Karpas-422 (cell line): ENCODE measurements around the gene TACR2. TPM values are rescaled to one million over a fixed set of nuclear protein-coding genes. Genes with fewer than 3 reads are reported as not detected.

ENCODE experiments used
- DNase-seq: peaks from one replicate; pipeline ENCODE4 v3.0.0-alpha.2; 2015
- H2AFZ ChIP-seq: fragments of 200-600 bp; sonication (generic); 2 replicates; pipeline ENCODE4 v1.6.1; 2014; ENCODE audit warnings: antibody characterized with exemption, low read length, mixed read lengths
- H3K27ac ChIP-seq: fragments of 200-600 bp; sonication (generic); 2 replicates; pipeline ENCODE4 v1.5.1; 2014; ENCODE audit warnings: mild to moderate bottlenecking, low read length, moderate library complexity
- H3K27me3 ChIP-seq: fragments of 200-600 bp; sonication (generic); 2 replicates; pipeline ENCODE4 v1.6.1; 2014; ENCODE audit warnings: low read length, mixed read lengths
- H3K36me3 ChIP-seq: fragments of 200-600 bp; sonication (generic); 2 replicates; pipeline ENCODE4 v1.6.1; 2014; ENCODE audit warnings: low read length, mixed read lengths; ENCODE audit not compliant: insufficient read depth
- H3K4me1 ChIP-seq: fragments of 200-600 bp; sonication (generic); 2 replicates; pipeline ENCODE4 v1.6.1; 2014; ENCODE audit warnings: mild to moderate bottlenecking, low read length, mixed read lengths
- H3K4me2 ChIP-seq: fragments of 200-600 bp; sonication (generic); 2 replicates; pipeline ENCODE4 v1.6.1; 2014; ENCODE audit warnings: low read length, low read depth, mild to moderate bottlenecking; ENCODE audit not compliant: poor library complexity, severe bottlenecking
- H3K4me3 ChIP-seq: fragments of 200-600 bp; sonication (generic); 2 replicates; pipeline ENCODE4 v1.5.1; 2014; ENCODE audit warnings: mild to moderate bottlenecking, antibody characterized with exemption, low read length, mixed read lengths
- H3K79me2 ChIP-seq: fragments of 200-600 bp; sonication (generic); 2 replicates; pipeline ENCODE4 v1.6.1; 2014; ENCODE audit warnings: mild to moderate bottlenecking, low read length, mixed read lengths
- H3K9ac ChIP-seq: fragments of 200-600 bp; sonication (generic); 2 replicates; pipeline ENCODE4 v1.6.0; 2014; ENCODE audit warnings: low read length
- H3K9me2 ChIP-seq: fragments of 200-600 bp; sonication (generic), shearing (Covaris generic); replicated peaks from 2 replicates; pipeline ENCODE4 v1.6.0; 2014; ENCODE audit warnings: mild to moderate bottlenecking, low read length, moderate library complexity; ENCODE audit not compliant: insufficient read depth
- H3K9me3 ChIP-seq: fragments of 300-700, 200-600 bp; sonication (generic); 2 replicates; pipeline ENCODE4 v1.6.1; 2014; ENCODE audit warnings: low read length, mixed read lengths
- H4K20me1 ChIP-seq: fragments of 200-600 bp; sonication (generic); 2 replicates; pipeline ENCODE4 v1.6.1; 2014; ENCODE audit warnings: mild to moderate bottlenecking, antibody characterized with exemption, low read length, low read depth; ENCODE audit not compliant: insufficient read depth
- total RNA-seq: library from RNA; depleted of rRNA; stranded (reverse); fragments of >200 nt; shearing (Covaris generic); gene quantifications from 2 replicates; pipeline ENCODE4 v1.2.3, GENCODE V29; 2014; ENCODE audit warnings: low replicate concordance

TACR2 gene
- total RNA-seq, 1 experiment from 2014 or later = not detected

GRCh38 chr10:69372126-69372980 is 44.4 kb downstream of the TACR2 start:
- no peak overlapping the region for H3K9ac ChIP-seq
- peaks cover 12% of the 10 kb centered on the region; the same call in 1 of the 2 replicates for H4K20me1 ChIP-seq
- H3K27me3 ChIP-seq = no peaks in the 10 kb centered on the region
- H3K4me2 ChIP-seq = no peak overlapping the region
- DNase-seq = no peak
- H3K36me3 ChIP-seq = peaks cover 17% of the 10 kb centered on the region
- no peak overlapping the region for H3K27ac ChIP-seq
- H3K4me3 ChIP-seq = no peak overlapping the region
- H2AFZ ChIP-seq = no peak overlapping the region
- H3K4me1 ChIP-seq = peaks cover 32% of the 10 kb centered on the region
- no peaks in the 10 kb centered on the region for H3K9me2 ChIP-seq
- H3K79me2 ChIP-seq = peaks cover 50% of the 10 kb centered on the region
- H3K9me3 ChIP-seq = no peaks in the 10 kb centered on the region

- Histone ChIP-seq H3K9me3 (no peaks in the 10 kb centered on the region), H2AFZ (no peak overlapping the region), H3K4me3 (no peak overlapping the region), H3K36me3 (peaks cover 27% of the 10 kb centered on the region), H3K79me2 (peaks cover 58% of the 10 kb centered on the region), H3K4me1 (no peaks in the 10 kb centered on the region), H3K9ac (no peak overlapping the region), H4K20me1 (peaks cover 4% of the 10 kb centered on the region; the same call in 1 of the 2 replicates), H3K9me2 (no peaks in the 10 kb centered on the region), H3K27ac (no peak overlapping the region), H3K4me2 (no peak overlapping the region), H3K27me3 (no peaks in the 10 kb centered on the region)
- DNase-seq = no peak
Observed at GRCh38 chr10:69367469-69367868, 49.2 kb downstream of the TACR2 start.

- Histone ChIP-seq H3K27ac (no peak overlapping the region), H4K20me1 (peaks cover 7% of the 10 kb centered on the region; the same call in 1 of the 2 replicates), H2AFZ (no peak overlapping the region), H3K4me3 (no peak overlapping the region), H3K79me2 (peaks cover 54% of the 10 kb centered on the region), H3K9ac (no peak overlapping the region), H3K4me2 (no peak overlapping the region), H3K27me3 (no peaks in the 10 kb centered on the region), H3K4me1 (no peaks in the 10 kb centered on the region), H3K9me3 (no peaks in the 10 kb centered on the region), H3K36me3 (peaks cover 27% of the 10 kb centered on the region), H3K9me2 (no peaks in the 10 kb centered on the region)
- no peak for DNase-seq
Observed at GRCh38 chr10:69366738-69367137, 50.0 kb downstream of the TACR2 start.

GRCh38 chr10:69364232-69364940 is 52.3 kb downstream of the TACR2 start:
- H3K79me2 ChIP-seq = peaks cover 62% of the 10 kb centered on the region
- no peak for DNase-seq
- H2AFZ ChIP-seq = no peak overlapping the region
- H3K4me3 ChIP-seq = no peak overlapping the region
- no peak overlapping the region for H3K9ac ChIP-seq
- no peaks in the 10 kb centered on the region for H3K9me2 ChIP-seq
- no peak overlapping the region for H3K4me2 ChIP-seq
- H3K27me3 ChIP-seq = no peaks in the 10 kb centered on the region
- no peaks in the 10 kb centered on the region for H3K9me3 ChIP-seq
- H4K20me1 ChIP-seq = peaks cover 7% of the 10 kb centered on the region; the same call in 1 of the 2 replicates
- H3K27ac ChIP-seq = no peak overlapping the region
- no peaks in the 10 kb centered on the region for H3K4me1 ChIP-seq
- peaks cover 18% of the 10 kb centered on the region; the same call in 1 of the 2 replicates for H3K36me3 ChIP-seq

GRCh38 chr10:69363666-69364065 is 53.1 kb downstream of the TACR2 start:
- Histone ChIP-seq H3K4me2 (no peak overlapping the region), H3K79me2 (peaks cover 66% of the 10 kb centered on the region), H3K9me3 (no peaks in the 10 kb centered on the region), H3K9ac (no peak overlapping the region), H3K9me2 (no peaks in the 10 kb centered on the region), H2AFZ (no peak overlapping the region), H3K27me3 (no peaks in the 10 kb centered on the region), H3K4me1 (no peaks in the 10 kb centered on the region), H3K36me3 (peaks cover 12% of the 10 kb centered on the region; the same call in 1 of the 2 replicates), H3K27ac (no peak overlapping the region), H3K4me3 (no peak overlapping the region), H4K20me1 (peaks cover 7% of the 10 kb centered on the region; the same call in 1 of the 2 replicates)
- DNase-seq = no peak

- no peak overlapping the region for H3K27ac ChIP-seq
- no peaks in the 10 kb centered on the region for H3K27me3 ChIP-seq
- H3K79me2 ChIP-seq = peaks cover 75% of the 10 kb centered on the region
- H3K36me3 ChIP-seq = peaks cover 12% of the 10 kb centered on the region; the same call in 1 of the 2 replicates
- no peak overlapping the region for H3K4me3 ChIP-seq
- no peaks in the 10 kb centered on the region for H3K4me1 ChIP-seq
- DNase-seq = no peak
- H2AFZ ChIP-seq = no peak overlapping the region
- no peak overlapping the region for H3K4me2 ChIP-seq
- no peak overlapping the region for H3K9ac ChIP-seq
- no peaks in the 10 kb centered on the region for H3K9me2 ChIP-seq
- H4K20me1 ChIP-seq = peaks cover 7% of the 10 kb centered on the region; the same call in 1 of the 2 replicates
- no peaks in the 10 kb centered on the region for H3K9me3 ChIP-seq
Observed at GRCh38 chr10:69362471-69362954, 54.2 kb downstream of the TACR2 start.

GRCh38 chr10:69361303-69361614 is 55.5 kb downstream of the TACR2 start:
- no peak overlapping the region for H3K4me2 ChIP-seq
- peaks cover 7% of the 10 kb centered on the region; the same call in 1 of the 2 replicates for H4K20me1 ChIP-seq
- H3K9me2 ChIP-seq = no peaks in the 10 kb centered on the region
- H3K9ac ChIP-seq = no peak overlapping the region
- no peak overlapping the region for H3K27ac ChIP-seq
- H3K4me1 ChIP-seq = no peaks in the 10 kb centered on the region
- peaks cover 81% of the 10 kb centered on the region for H3K79me2 ChIP-seq
- no peak overlapping the region for H3K4me3 ChIP-seq
- DNase-seq = no peak
- no peaks in the 10 kb centered on the region for H3K9me3 ChIP-seq
- H2AFZ ChIP-seq = no peak overlapping the region
- no peaks in the 10 kb centered on the region for H3K27me3 ChIP-seq
- peaks cover 12% of the 10 kb centered on the region; the same call in 1 of the 2 replicates for H3K36me3 ChIP-seq
